GM19351 (cell line): Measurements from ENCODE around the gene CD7.

Source experiments
- ATAC-seq: cut with Tn5 transposase; IDR thresholded peaks from one replicate; pipeline ENCODE4 v1.9.1; 2021; ENCODE audit warnings: mild to moderate bottlenecking, moderate library complexity; ENCODE audit not compliant: unreplicated experiment

Gene CD7

GRCh38 chr17:82316651-82317393 is 586 bp downstream of the CD7 start:
- ATAC-seq, result no peak

- no peak for ATAC-seq
Measured at GRCh38 chr17:82315703-82316358, 1.6 kb downstream of the CD7 start.

- ATAC-seq, result no peak
Measured at GRCh38 chr17:82314727-82315605, 2.4 kb downstream of the CD7 start.

- ATAC-seq, result no peak
Measured at GRCh38 chr17:82314012-82314726, 3.2 kb downstream of the CD7 start.

GRCh38 chr17:82313195-82314011 is 4.0 kb downstream of the CD7 start:
- ATAC-seq, result no peak

- no peak for ATAC-seq
Measured at GRCh38 chr17:82311971-82312370, 5.4 kb downstream of the CD7 start.

GRCh38 chr17:82310877-82311276 is 6.5 kb downstream of the CD7 start:
- no peak for ATAC-seq

- ATAC-seq, result no peak
Measured at GRCh38 chr17:82309656-82310570, 7.5 kb downstream of the CD7 start.

- ATAC-seq, result no peak
Measured at GRCh38 chr17:82305727-82306300, 11.6 kb downstream of the CD7 start.

- ATAC-seq, result no peak
Measured at GRCh38 chr17:82304826-82305726, 12.3 kb downstream of the CD7 start.

- ATAC-seq, result no peak
Measured at GRCh38 chr17:82303944-82304808, 13.2 kb downstream of the CD7 start.

GRCh38 chr17:82302991-82303943 is 14.1 kb downstream of the CD7 start:
- no peak for ATAC-seq

- ATAC-seq, result no peak
Measured at GRCh38 chr17:82302568-82302963, 14.8 kb downstream of the CD7 start.

GRCh38 chr17:82301916-82302567 is 15.4 kb downstream of the CD7 start:
- no peak for ATAC-seq

- ATAC-seq, result no peak
Measured at GRCh38 chr17:82301300-82301915, 16.0 kb downstream of the CD7 start.
